ENCODE measurements around the gene TMEM39B. TPM values are rescaled to one million over a fixed set of nuclear protein-coding genes. Genes with fewer than 3 reads are reported as not detected.

TMEM39B gene
- total RNA-seq, 1 experiment from 2014 or later = 22.8 TPM

DNA sequence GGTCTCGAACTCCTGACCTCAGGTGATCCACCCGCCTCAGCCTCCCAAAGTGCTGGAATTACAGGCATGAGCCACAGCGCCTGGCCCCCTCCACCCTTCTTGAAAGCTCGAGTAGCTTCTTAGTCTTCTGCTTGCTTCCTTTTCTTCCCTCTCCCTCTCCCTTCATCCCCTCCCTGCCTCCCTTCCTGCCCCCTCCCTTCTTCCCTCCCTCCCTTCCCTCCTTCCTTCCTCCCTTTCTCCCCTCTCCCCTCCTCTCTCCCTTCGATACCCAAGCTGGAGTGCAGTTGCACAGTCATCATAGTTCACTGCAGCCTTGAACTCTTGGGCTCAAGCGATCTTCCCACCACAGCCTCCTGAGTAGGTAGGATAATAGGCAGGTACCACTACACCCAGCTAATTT is 47.2 kb upstream of the TMEM39B start:
- ATAC-seq = no peak
- BruUV-seq (replicated peaks) = no TSS peak
- Histone ChIP-seq H3K9ac (ENCODE audit: low read length) (no peak overlapping the region), H3K27ac (ENCODE audit: low read depth, low read length) (no peak overlapping the region), H3K4me1 (ENCODE audit: control insufficient read depth in 1 of 2, insufficient read depth in 2 of 2, low read length in 2 of 2) (no peaks in the 10 kb centered on the region), H3K27me3 (ENCODE audit: insufficient read depth, low read length) (no peaks in the 10 kb centered on the region), H3K9me2 (ENCODE audit: insufficient read depth) (no peaks in the 10 kb centered on the region), H2AFZ (ENCODE audit: low read depth, low read length, poor library complexity, severe bottlenecking) (no peak overlapping the region), H3K4me2 (ENCODE audit: low read length) (no peak overlapping the region), H3K79me2 (ENCODE audit: insufficient read depth, low read length) (peaks cover 100% of the 10 kb centered on the region), H3K9me3 (ENCODE audit: control insufficient read depth in 1 of 2, insufficient read depth in 1 of 2, low read depth in 1 of 2, low read length in 2 of 2) (no peaks in the 10 kb centered on the region), H4K20me1 (ENCODE audit: insufficient read depth) (peaks cover 34% of the 10 kb centered on the region), H3K4me3 (replicated peaks in 1 of 2; ENCODE audit: low read depth in 1 of 2, low read length in 2 of 2) (no peak overlapping the region), H3K36me3 (ENCODE audit: control insufficient read depth in 1 of 2, insufficient read depth in 2 of 2, low read length in 2 of 2) (peaks cover 5 to 11% of the 10 kb centered on the region in 2 experiments; a peak in 3 of 4 replicates)
- intact Hi-C loops (cut with micrococcal nuclease) = no loop called here
- DNase-seq (ENCODE audit: low read depth, low spot score) = no peak
- TF ChIP-seq SIN3A (IDR thresholded peaks at IDR 0.05; ENCODE audit: low read depth) (no peak), POLR2A (IDR thresholded peaks at IDR 0.05; ENCODE audit: borderline replicate concordance, extremely low read depth, insufficient read depth, insufficient read length) (no peak), EGR1 (IDR thresholded peaks at IDR 0.05; ENCODE audit: low read depth) (no peak), CEBPB (IDR thresholded peaks at IDR 0.05; ENCODE audit: low read depth) (no peak), POLR2AphosphoS5 (IDR thresholded peaks at IDR 0.05; ENCODE audit: low read depth, low read length) (no peak), ELF1 (IDR thresholded peaks at IDR 0.05; ENCODE audit: borderline replicate concordance, low read depth) (no peak), EZH2phosphoT487 (IDR thresholded peaks at IDR 0.05; ENCODE audit: borderline replicate concordance) (no peak), CBX3 (IDR thresholded peaks at IDR 0.05; ENCODE audit: low read depth) (no peak), ZFX (IDR thresholded peaks at IDR 0.05) (no peak), FOSL1 (IDR thresholded peaks at IDR 0.05; ENCODE audit: low read depth) (no peak), ZNF274 (IDR thresholded peaks at IDR 0.05; ENCODE audit: low read depth, low read length) (no peak), EZH2 (IDR thresholded peaks at IDR 0.05) (no peak), JUND (IDR thresholded peaks at IDR 0.05) (no peak), RAD21 (IDR thresholded peaks at IDR 0.05; ENCODE audit: low read depth) (no peak), TCF7L2 (IDR thresholded peaks at IDR 0.05; ENCODE audit: borderline replicate concordance, extremely low read depth, insufficient read depth, insufficient read length) (no peak)
- TF ChIP-seq, protein P1, sequence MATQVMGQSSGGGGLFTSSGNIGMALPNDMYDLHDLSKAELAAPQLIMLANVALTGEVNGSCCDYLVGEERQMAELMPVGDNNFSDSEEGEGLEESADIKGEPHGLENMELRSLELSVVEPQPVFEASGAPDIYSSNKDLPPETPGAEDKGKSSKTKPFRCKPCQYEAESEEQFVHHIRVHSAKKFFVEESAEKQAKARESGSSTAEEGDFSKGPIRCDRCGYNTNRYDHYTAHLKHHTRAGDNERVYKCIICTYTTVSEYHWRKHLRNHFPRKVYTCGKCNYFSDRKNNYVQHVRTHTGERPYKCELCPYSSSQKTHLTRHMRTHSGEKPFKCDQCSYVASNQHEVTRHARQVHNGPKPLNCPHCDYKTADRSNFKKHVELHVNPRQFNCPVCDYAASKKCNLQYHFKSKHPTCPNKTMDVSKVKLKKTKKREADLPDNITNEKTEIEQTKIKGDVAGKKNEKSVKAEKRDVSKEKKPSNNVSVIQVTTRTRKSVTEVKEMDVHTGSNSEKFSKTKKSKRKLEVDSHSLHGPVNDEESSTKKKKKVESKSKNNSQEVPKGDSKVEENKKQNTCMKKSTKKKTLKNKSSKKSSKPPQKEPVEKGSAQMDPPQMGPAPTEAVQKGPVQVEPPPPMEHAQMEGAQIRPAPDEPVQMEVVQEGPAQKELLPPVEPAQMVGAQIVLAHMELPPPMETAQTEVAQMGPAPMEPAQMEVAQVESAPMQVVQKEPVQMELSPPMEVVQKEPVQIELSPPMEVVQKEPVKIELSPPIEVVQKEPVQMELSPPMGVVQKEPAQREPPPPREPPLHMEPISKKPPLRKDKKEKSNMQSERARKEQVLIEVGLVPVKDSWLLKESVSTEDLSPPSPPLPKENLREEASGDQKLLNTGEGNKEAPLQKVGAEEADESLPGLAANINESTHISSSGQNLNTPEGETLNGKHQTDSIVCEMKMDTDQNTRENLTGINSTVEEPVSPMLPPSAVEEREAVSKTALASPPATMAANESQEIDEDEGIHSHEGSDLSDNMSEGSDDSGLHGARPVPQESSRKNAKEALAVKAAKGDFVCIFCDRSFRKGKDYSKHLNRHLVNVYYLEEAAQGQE (IDR thresholded peaks at IDR 0.05; ENCODE audit: low read depth) = no peak
- TF ChIP-seq, protein P2, sequence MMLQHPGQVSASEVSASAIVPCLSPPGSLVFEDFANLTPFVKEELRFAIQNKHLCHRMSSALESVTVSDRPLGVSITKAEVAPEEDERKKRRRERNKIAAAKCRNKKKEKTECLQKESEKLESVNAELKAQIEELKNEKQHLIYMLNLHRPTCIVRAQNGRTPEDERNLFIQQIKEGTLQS (IDR thresholded peaks at IDR 0.05) = no peak
- TF ChIP-seq, protein P3, sequence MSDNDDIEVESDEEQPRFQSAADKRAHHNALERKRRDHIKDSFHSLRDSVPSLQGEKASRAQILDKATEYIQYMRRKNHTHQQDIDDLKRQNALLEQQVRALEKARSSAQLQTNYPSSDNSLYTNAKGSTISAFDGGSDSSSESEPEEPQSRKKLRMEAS (IDR thresholded peaks at IDR 0.05) = no peak
- TF ChIP-seq, protein P4, sequence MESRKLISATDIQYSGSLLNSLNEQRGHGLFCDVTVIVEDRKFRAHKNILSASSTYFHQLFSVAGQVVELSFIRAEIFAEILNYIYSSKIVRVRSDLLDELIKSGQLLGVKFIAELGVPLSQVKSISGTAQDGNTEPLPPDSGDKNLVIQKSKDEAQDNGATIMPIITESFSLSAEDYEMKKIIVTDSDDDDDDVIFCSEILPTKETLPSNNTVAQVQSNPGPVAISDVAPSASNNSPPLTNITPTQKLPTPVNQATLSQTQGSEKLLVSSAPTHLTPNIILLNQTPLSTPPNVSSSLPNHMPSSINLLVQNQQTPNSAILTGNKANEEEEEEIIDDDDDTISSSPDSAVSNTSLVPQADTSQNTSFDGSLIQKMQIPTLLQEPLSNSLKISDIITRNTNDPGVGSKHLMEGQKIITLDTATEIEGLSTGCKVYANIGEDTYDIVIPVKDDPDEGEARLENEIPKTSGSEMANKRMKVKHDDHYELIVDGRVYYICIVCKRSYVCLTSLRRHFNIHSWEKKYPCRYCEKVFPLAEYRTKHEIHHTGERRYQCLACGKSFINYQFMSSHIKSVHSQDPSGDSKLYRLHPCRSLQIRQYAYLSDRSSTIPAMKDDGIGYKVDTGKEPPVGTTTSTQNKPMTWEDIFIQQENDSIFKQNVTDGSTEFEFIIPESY (IDR thresholded peaks at IDR 0.05; ENCODE audit: extremely low read depth, insufficient replicate concordance, low read length) = no peak
- ChIA-PET POLR2A (no interaction called here), CTCF (no interaction called here), RAD21 (ENCODE audit: low non-redundant PET in 1 of 2, low total read pairs in 2 of 2, uncharacterized antibody in 2 of 2, unreplicated experiment in 2 of 2) (interaction anchor here in 1 of 2 experiments (0.6 kb wide), 1 partner anchor 58 kb away, joined by 10 read pairs; no protein-coding TSS in a partner anchor)

All from HCT116 (cell line).